ENCODE results near the gene SH2B2. TPM values are rescaled to one million over a fixed set of nuclear protein-coding genes. Genes with fewer than 3 reads are reported as not detected.

The SH2B2 gene
- polyA plus RNA-seq, 1 donor from 2014 or later, result 27.3 TPM

DNA sequence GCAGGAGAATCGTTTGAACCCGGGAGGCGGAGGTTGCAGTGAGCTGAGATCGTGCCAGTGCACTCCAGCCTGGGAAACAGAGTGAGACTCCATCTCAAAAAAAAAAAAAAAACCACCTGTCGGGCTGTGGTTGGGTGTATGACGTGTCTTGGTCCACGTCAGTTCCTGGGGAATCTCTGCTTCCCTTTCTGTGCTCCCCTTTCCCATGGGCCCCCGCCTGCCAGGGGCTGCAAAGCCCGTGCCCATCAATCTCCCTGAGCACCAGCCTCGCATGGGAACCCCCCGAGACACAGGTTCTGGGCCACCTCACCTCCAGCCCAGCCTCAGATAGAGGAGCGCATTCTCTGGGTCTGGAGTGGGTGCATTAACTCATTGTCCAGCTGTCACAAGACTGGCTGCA, 2.3 kb upstream of the SH2B2 start:
- Histone ChIP-seq H2AFZ (ENCODE audit: low read depth, low read length) (no peak overlapping the region), H3K9me3 (ENCODE audit: low read length) (no peaks in the 10 kb centered on the region), H3K79me2 (replicated peaks; ENCODE audit: insufficient read depth, low read length) (peaks cover 19% of the 10 kb centered on the region), H3K27ac (ENCODE audit: low read length) (no peak overlapping the region), H3K36me3 (ENCODE audit: insufficient read depth, low read length) (no peaks in the 10 kb centered on the region), H3K9ac (ENCODE audit: low read length) (no peak overlapping the region), H3K4me2 (ENCODE audit: low read length) (no peak overlapping the region), H3F3A (ENCODE audit: insufficient read depth, low read length, poor library complexity, severe bottlenecking) (no peaks in the 10 kb centered on the region), H3K9me2 (ENCODE audit: insufficient read depth, low read length) (no peaks in the 10 kb centered on the region), H3K4me3 (ENCODE audit: low read length) (no peak overlapping the region), H4K20me1 (ENCODE audit: insufficient read depth) (peaks cover 14% of the 10 kb centered on the region), H3K27me3 (ENCODE audit: insufficient read depth, low read depth, low read length) (no peaks in the 10 kb centered on the region)
- no peak for TF ChIP-seq SMC3 (conservative IDR thresholded peaks at IDR 0.05; ENCODE audit: poor library complexity)
- TF ChIP-seq, protein P1, sequence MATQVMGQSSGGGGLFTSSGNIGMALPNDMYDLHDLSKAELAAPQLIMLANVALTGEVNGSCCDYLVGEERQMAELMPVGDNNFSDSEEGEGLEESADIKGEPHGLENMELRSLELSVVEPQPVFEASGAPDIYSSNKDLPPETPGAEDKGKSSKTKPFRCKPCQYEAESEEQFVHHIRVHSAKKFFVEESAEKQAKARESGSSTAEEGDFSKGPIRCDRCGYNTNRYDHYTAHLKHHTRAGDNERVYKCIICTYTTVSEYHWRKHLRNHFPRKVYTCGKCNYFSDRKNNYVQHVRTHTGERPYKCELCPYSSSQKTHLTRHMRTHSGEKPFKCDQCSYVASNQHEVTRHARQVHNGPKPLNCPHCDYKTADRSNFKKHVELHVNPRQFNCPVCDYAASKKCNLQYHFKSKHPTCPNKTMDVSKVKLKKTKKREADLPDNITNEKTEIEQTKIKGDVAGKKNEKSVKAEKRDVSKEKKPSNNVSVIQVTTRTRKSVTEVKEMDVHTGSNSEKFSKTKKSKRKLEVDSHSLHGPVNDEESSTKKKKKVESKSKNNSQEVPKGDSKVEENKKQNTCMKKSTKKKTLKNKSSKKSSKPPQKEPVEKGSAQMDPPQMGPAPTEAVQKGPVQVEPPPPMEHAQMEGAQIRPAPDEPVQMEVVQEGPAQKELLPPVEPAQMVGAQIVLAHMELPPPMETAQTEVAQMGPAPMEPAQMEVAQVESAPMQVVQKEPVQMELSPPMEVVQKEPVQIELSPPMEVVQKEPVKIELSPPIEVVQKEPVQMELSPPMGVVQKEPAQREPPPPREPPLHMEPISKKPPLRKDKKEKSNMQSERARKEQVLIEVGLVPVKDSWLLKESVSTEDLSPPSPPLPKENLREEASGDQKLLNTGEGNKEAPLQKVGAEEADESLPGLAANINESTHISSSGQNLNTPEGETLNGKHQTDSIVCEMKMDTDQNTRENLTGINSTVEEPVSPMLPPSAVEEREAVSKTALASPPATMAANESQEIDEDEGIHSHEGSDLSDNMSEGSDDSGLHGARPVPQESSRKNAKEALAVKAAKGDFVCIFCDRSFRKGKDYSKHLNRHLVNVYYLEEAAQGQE (IDR thresholded peaks at IDR 0.05; ENCODE audit: borderline replicate concordance), result no peak
- no peak for TF ChIP-seq CTCF (IDR thresholded peaks at IDR 0.05; ENCODE audit: poor library complexity, severe bottlenecking)
- no peak for TF ChIP-seq TAF1 (IDR thresholded peaks at IDR 0.05; ENCODE audit: low read depth)
- no peak for TF ChIP-seq MXI1 (conservative IDR thresholded peaks at IDR 0.05; ENCODE audit: poor library complexity, severe bottlenecking)

DNA sequence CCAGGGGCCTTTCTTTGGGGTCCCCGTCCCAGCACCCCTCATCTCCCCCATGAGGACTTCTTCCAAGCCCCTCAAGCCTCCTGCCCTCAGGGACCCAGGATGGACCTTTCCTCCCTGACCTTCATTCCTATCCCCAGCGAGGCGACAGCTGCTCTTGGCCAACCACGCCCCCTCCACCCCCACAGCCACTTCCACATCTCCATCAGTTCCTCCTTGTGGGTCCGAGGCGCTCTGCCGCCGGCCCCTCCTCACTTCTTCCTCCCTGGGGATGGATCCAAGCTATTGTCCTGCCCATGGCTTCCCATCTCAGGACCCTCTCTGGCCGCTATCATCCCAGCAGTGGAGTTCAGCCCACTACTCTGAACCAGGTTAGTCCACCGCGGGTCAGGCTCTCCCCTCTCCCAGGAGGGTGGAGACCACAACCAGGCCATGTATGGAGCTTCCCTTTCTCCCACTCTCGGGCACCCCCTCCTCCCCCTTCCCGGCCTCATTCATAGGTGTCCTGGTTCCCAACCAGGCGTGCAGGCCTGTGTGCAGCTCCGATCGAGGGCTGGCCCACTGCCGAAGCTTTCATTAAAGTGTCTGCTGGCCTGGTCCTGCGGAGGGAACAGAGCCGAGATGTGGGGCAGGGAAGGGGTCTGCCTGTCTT, 1.7 kb upstream of the SH2B2 start:
- TF ChIP-seq EP300 (conservative IDR thresholded peaks at IDR 0.05; ENCODE audit: poor library complexity, severe bottlenecking) (no peak), EZH2 (IDR thresholded peaks at IDR 0.05; ENCODE audit: borderline replicate concordance, insufficient read depth, low read length, poor library complexity, severe bottlenecking) (no peak), CTCF (IDR thresholded peaks at IDR 0.05; ENCODE audit: poor library complexity, severe bottlenecking) (no peak), SMC3 (conservative IDR thresholded peaks at IDR 0.05; ENCODE audit: poor library complexity) (no peak), MXI1 (conservative IDR thresholded peaks at IDR 0.05; ENCODE audit: poor library complexity, severe bottlenecking) (no peak), RAD21 (conservative IDR thresholded peaks at IDR 0.05) (no peak), POLR2AphosphoS5 (IDR thresholded peaks at IDR 0.05) (no peak), TAF1 (IDR thresholded peaks at IDR 0.05; ENCODE audit: low read depth) (no peak)
- TF ChIP-seq, protein P1 (IDR thresholded peaks at IDR 0.05; ENCODE audit: borderline replicate concordance), result no peak
- no peak overlapping the region for H3K4me3 ChIP-seq (ENCODE audit: low read length)
- no peaks in the 10 kb centered on the region for H3K9me2 ChIP-seq (ENCODE audit: insufficient read depth, low read length)
- no peak overlapping the region for H3K27ac ChIP-seq (ENCODE audit: low read length)
- no peak overlapping the region for H3K9ac ChIP-seq (ENCODE audit: low read length)
- H3K9me3 ChIP-seq (ENCODE audit: low read length), result no peaks in the 10 kb centered on the region
- H3F3A ChIP-seq (ENCODE audit: insufficient read depth, low read length, poor library complexity, severe bottlenecking), result no peaks in the 10 kb centered on the region
- H3K4me2 ChIP-seq (ENCODE audit: low read length), result no peak overlapping the region
- H2AFZ ChIP-seq (ENCODE audit: low read depth, low read length), result no peak overlapping the region
- no peaks in the 10 kb centered on the region for H3K36me3 ChIP-seq (ENCODE audit: insufficient read depth, low read length)
- H4K20me1 ChIP-seq (ENCODE audit: insufficient read depth), result peaks cover 16% of the 10 kb centered on the region
- H3K79me2 ChIP-seq (replicated peaks; ENCODE audit: insufficient read depth, low read length), result peaks cover 21% of the 10 kb centered on the region
- no peaks in the 10 kb centered on the region for H3K27me3 ChIP-seq (ENCODE audit: insufficient read depth, low read depth, low read length)

All from neural cell (in vitro differentiated cells).